ENCODE results near the gene AFAP1L2. TPM values are rescaled to one million over a fixed set of nuclear protein-coding genes. Genes with fewer than 3 reads are reported as not detected.

The AFAP1L2 gene, protein sequence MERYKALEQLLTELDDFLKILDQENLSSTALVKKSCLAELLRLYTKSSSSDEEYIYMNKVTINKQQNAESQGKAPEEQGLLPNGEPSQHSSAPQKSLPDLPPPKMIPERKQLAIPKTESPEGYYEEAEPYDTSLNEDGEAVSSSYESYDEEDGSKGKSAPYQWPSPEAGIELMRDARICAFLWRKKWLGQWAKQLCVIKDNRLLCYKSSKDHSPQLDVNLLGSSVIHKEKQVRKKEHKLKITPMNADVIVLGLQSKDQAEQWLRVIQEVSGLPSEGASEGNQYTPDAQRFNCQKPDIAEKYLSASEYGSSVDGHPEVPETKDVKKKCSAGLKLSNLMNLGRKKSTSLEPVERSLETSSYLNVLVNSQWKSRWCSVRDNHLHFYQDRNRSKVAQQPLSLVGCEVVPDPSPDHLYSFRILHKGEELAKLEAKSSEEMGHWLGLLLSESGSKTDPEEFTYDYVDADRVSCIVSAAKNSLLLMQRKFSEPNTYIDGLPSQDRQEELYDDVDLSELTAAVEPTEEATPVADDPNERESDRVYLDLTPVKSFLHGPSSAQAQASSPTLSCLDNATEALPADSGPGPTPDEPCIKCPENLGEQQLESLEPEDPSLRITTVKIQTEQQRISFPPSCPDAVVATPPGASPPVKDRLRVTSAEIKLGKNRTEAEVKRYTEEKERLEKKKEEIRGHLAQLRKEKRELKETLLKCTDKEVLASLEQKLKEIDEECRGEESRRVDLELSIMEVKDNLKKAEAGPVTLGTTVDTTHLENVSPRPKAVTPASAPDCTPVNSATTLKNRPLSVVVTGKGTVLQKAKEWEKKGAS
- total RNA-seq, result 80.5 and 104 TPM in 2 replicates

DNA sequence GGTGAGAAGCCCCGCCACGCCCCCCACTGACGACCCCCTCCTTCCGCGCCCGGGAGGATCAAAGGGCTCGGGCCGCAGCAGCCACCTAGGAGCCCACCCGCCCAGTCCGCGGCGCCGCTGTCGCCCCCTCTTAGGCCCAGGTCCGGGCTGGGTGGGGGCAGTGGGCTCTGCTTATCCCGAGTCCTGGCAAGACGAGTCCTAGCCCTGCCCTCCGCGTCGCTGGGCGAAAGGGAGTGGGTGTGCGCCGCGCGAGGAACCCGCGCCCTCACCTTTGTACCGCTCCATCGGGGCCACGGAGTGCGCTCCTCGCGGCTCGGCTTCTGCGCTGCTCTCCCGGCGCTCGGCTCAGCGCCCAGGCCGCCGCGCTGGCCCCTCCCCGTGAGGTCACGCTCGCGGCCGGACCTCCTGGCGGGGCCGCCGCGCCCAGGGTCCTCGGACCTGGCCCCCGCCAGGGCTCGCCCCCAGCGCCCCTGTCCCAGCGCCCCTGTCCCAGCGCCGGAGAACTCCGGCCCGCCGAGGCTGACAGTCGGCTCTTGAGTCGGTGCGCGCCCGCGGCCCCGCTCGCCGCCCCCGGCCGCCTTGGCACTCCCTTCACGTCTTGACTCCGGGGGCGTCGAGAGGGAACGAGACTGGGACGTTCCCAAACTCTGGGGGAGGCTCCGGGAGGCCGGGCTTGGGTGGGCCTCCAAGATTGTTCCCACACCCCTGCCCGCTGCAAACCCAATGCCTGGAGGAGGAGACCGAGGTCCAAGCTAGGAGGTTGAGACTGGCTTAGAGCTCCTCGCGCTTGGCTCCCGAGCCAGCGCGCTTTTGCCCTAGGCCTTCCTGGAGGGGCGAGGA lies at the start of gene AFAP1L2:
Gene AFAP1L2 (minus strand): TSS at position 332 of the 840 bp plus-strand sequence. CDS start 47 bp downstream, at position 285.

Small RNAs within 50 kb of the gene (small RNA-seq; reads per million reads assigned to genes)
- gene RN7SL384P, result not detected

Other genes with a start within 250 kb of the AFAP1L2 start
- gene CCDC186, start 230.3 kb downstream of the AFAP1L2 start, total RNA-seq, result 29.6 and 54.2 TPM in 2 replicates
- 0.39 and 2.0 TPM in 2 replicates for gene TDRD1, start 225.1 kb downstream of the AFAP1L2 start, total RNA-seq
- gene VWA2, start 165.2 kb downstream of the AFAP1L2 start, total RNA-seq, result under 0.01 TPM in 1 of 2 replicates, not detected in the other